GM12878 (cell line): ENCODE measurements around the gene RASGRF1.

Source experiments
- CBFB ChIP-seq: IDR thresholded peaks from 2 replicates; pipeline ENCODE4 v1.6.1; 2016; ENCODE audit warnings: antibody characterized with exemption, low read depth
- CTCF ChIP-seq, 3 experiments: IDR thresholded peaks in 2 of 3; conservative IDR thresholded peaks in 1 of 3; 2 replicates each; pipeline ENCODE4 v1.5.1; 2011; ENCODE audit warnings: low read depth in 3 of 3, low read length in 3 of 3, mild to moderate bottlenecking in 3 of 3, control low read depth in 2 of 3, moderate library complexity in 2 of 3, inconsistent platforms in 1 of 3, mixed read lengths in 1 of 3; ENCODE audit not compliant: control insufficient read depth in 2 of 3, insufficient read depth in 1 of 3; ENCODE audit errors: extremely low read depth in 1 of 3
- RAD21 ChIP-seq: IDR thresholded peaks from 2 replicates; pipeline ENCODE4 v1.6.1; 2011; ENCODE audit warnings: mild to moderate bottlenecking, low read depth, low read length, moderate library complexity; ENCODE audit not compliant: insufficient read depth

GRCh38 chr15:79094611-79095021 is 4.0 kb upstream of the RASGRF1 start:
- TF ChIP-seq CTCF (IDR thresholded peaks at IDR 0.05 in 2 of 3, conservative IDR thresholded peaks at IDR 0.05 in 1 of 3; ENCODE audit: control insufficient read depth in 2 of 3, extremely low read depth in 1 of 3, insufficient read depth in 1 of 3, low read depth in 3 of 3, low read length in 3 of 3) (no peak), CBFB (no peak), RAD21 (no peak)
